ENCODE data around the gene COX5A.
"Not testable (repeated sequence)": the region's sequence is repeated elsewhere in the genome, so short reads cannot be mapped to it uniquely, and the experiment has no call there.

COX5A gene

GRCh38 chr15:74902295-74903075 is 35.4 kb downstream of the COX5A start:
- no peak for DNase-seq (ENCODE audit: low read depth in 2 of 2)

- peak in 1 of 2 experiments; percentile 15 for DNase-seq (ENCODE audit: low read depth in 2 of 2)
Observed at GRCh38 chr15:74901612-74902063, 36.2 kb downstream of the COX5A start.

- no peak for DNase-seq (ENCODE audit: low read depth in 2 of 2)
Observed at GRCh38 chr15:74897300-74897701, 40.6 kb downstream of the COX5A start.

- no peak for DNase-seq (ENCODE audit: low read depth in 2 of 2)
Observed at GRCh38 chr15:74896316-74896715, 41.6 kb downstream of the COX5A start.

- DNase-seq (ENCODE audit: low read depth in 2 of 2) = no peak
Observed at GRCh38 chr15:74895830-74896229, 42.0 kb downstream of the COX5A start.

- not testable (repeated sequence) for DNase-seq (ENCODE audit: low read depth in 2 of 2)
Observed at GRCh38 chr15:74894383-74894782, 43.5 kb downstream of the COX5A start.

GRCh38 chr15:74893627-74894026 is 44.2 kb downstream of the COX5A start:
- no peak for DNase-seq (ENCODE audit: low read depth in 2 of 2)

- DNase-seq (ENCODE audit: low read depth in 2 of 2) = no peak
Observed at GRCh38 chr15:74892931-74893330, 44.9 kb downstream of the COX5A start.

GRCh38 chr15:74892313-74892712 is 45.6 kb downstream of the COX5A start:
- no peak for DNase-seq (ENCODE audit: low read depth in 2 of 2)

GRCh38 chr15:74891469-74891868 is 46.4 kb downstream of the COX5A start:
- no peak for DNase-seq (ENCODE audit: low read depth in 2 of 2)

GRCh38 chr15:74890665-74890960 is 47.3 kb downstream of the COX5A start:
- no peak for DNase-seq (ENCODE audit: low read depth in 2 of 2)

GRCh38 chr15:74889883-74890664 is 47.8 kb downstream of the COX5A start, which contains the start of gene MPI:
MPI (plus strand) TSS chr15:74890042; CDS start chr15:74890074, 32 bp downstream.
- peak in 1 of 2 experiments; percentile 39 for DNase-seq (ENCODE audit: low read depth in 2 of 2)

GRCh38 chr15:74889390-74889882 is 48.4 kb downstream of the COX5A start:
- DNase-seq (ENCODE audit: low read depth in 2 of 2) = no peak

GRCh38 chr15:74888716-74889115 is 49.2 kb downstream of the COX5A start:
- DNase-seq (ENCODE audit: low read depth in 2 of 2) = no peak

- DNase-seq (ENCODE audit: low read depth in 2 of 2) = not testable (repeated sequence)
Observed at GRCh38 chr15:74887537-74888193, 50.2 kb downstream of the COX5A start.

- no peak for DNase-seq (ENCODE audit: low read depth in 2 of 2)
Observed at GRCh38 chr15:74885461-74885860, 52.4 kb downstream of the COX5A start.

GRCh38 chr15:74884428-74885223 is 53.2 kb downstream of the COX5A start:
- no peak for DNase-seq (ENCODE audit: low read depth in 2 of 2)

- DNase-seq (ENCODE audit: low read depth in 2 of 2) = no peak
Observed at GRCh38 chr15:74882528-74882927, 55.3 kb downstream of the COX5A start.

GRCh38 chr15:74878273-74878672 is 59.6 kb downstream of the COX5A start:
- no peak for DNase-seq (ENCODE audit: low read depth in 2 of 2)

- DNase-seq (ENCODE audit: low read depth in 2 of 2) = no peak
Observed at GRCh38 chr15:74873756-74874424, 64.0 kb downstream of the COX5A start.
